DOHH2 (cell line): ENCODE data around the gene ANAPC16.
A peak's percentile ranks its signal among the peaks of the same experiment; 100 is the strongest.

Experiments used
- H3F3A ChIP-seq: fragments of 200-600 bp; sonication (generic), shearing (Covaris generic); 2 replicates; pipeline ENCODE4 v1.6.0; 2016; ENCODE audit warnings: antibody characterized with exemption, mild to moderate bottlenecking; ENCODE audit not compliant: control insufficient read depth, insufficient read depth
- H3K27ac ChIP-seq: fragments of 200-600 bp; sonication (generic); 2 replicates; pipeline ENCODE4 v1.5.1; 2014; ENCODE audit warnings: low read depth, mild to moderate bottlenecking, low read length, moderate library complexity
- H3K27me3 ChIP-seq: fragments of 200-600 bp; sonication (generic); 2 replicates; pipeline ENCODE4 v1.6.1; 2014; ENCODE audit warnings: mild to moderate bottlenecking, low read length, mixed read lengths; ENCODE audit not compliant: control insufficient read depth
- H3K36me3 ChIP-seq: fragments of 200-600 bp; sonication (generic); 2 replicates; pipeline ENCODE4 v1.6.1; 2014; ENCODE audit warnings: mild to moderate bottlenecking, low read length, moderate library complexity, mixed read lengths; ENCODE audit not compliant: control insufficient read depth
- H3K4me1 ChIP-seq: fragments of 200-600 bp; sonication (generic); 2 replicates; pipeline ENCODE4 v1.6.1; 2014; ENCODE audit warnings: mild to moderate bottlenecking, low read length, mixed read lengths; ENCODE audit not compliant: control insufficient read depth
- H3K4me2 ChIP-seq: fragments of 200-600 bp; sonication (generic); 2 replicates; pipeline ENCODE4 v1.6.0; 2014; ENCODE audit warnings: mild to moderate bottlenecking, low read length, moderate library complexity
- H3K4me3 ChIP-seq: fragments of 200-600 bp; sonication (generic); 2 replicates; pipeline ENCODE4 v1.5.1; 2014; ENCODE audit warnings: mild to moderate bottlenecking, low read length, mixed read lengths
- H3K79me2 ChIP-seq: fragments of 200-600 bp; sonication (generic); 2 replicates; pipeline ENCODE4 v1.6.1; 2014; ENCODE audit warnings: mild to moderate bottlenecking, low read length, mixed read lengths; ENCODE audit not compliant: control insufficient read depth
- H3K9me2 ChIP-seq: fragments of 200-600 bp; sonication (generic); replicated peaks from 2 replicates; pipeline ENCODE4 v1.6.1; 2014; ENCODE audit warnings: mild to moderate bottlenecking, low read length, mixed read lengths; ENCODE audit not compliant: control insufficient read depth
- H3K9me3 ChIP-seq: fragments of 200-600 bp; sonication (generic); 2 replicates; pipeline ENCODE4 v1.6.1; 2014; ENCODE audit warnings: antibody characterized with exemption, low read length, mixed read lengths; ENCODE audit not compliant: control insufficient read depth, insufficient read depth
- H4K20me1 ChIP-seq: fragments of 200-600 bp; sonication (generic); 2 replicates; pipeline ENCODE4 v1.6.0; 2014; ENCODE audit warnings: low read depth, mild to moderate bottlenecking, antibody characterized with exemption, low read length, moderate library complexity; ENCODE audit not compliant: control insufficient read depth, insufficient read depth
- CTCF ChIP-seq: fragments of 200-600 bp; sonication (generic); IDR thresholded peaks from one replicate; pipeline ENCODE4 v1.5.1; 2014; ENCODE audit warnings: antibody characterized with exemption, mild to moderate bottlenecking, low read depth, low read length; ENCODE audit not compliant: poor library complexity, severe bottlenecking
- EZH2phosphoT487 ChIP-seq: fragments of 200-600 bp; sonication (generic); IDR thresholded peaks from 2 replicates; pipeline ENCODE4 v1.6.1; 2017; ENCODE audit warnings: borderline replicate concordance, mild to moderate bottlenecking, antibody characterized with exemption, low read length, moderate library complexity, mixed read lengths

Gene ANAPC16

GRCh38 chr10:72241691-72242252 is 26.0 kb downstream of the ANAPC16 start:
- Histone ChIP-seq H3K4me1 (peaks cover 34% of the 10 kb centered on the region), H3F3A (peaks cover 14% of the 10 kb centered on the region), H3K27me3 (no peaks in the 10 kb centered on the region), H3K79me2 (no peaks in the 10 kb centered on the region), H3K4me3 (no peak overlapping the region), H3K4me2 (no peak overlapping the region), H3K9me3 (no peaks in the 10 kb centered on the region), H4K20me1 (no peaks in the 10 kb centered on the region), H3K36me3 (peaks cover 2% of the 10 kb centered on the region; the same call in 1 of the 2 replicates), H3K27ac (no peak overlapping the region), H3K9me2 (no peaks in the 10 kb centered on the region)
- TF ChIP-seq EZH2phosphoT487 (no peak), CTCF (no peak)

GRCh38 chr10:72242675-72243074 is 26.9 kb downstream of the ANAPC16 start:
- H4K20me1 ChIP-seq, result no peaks in the 10 kb centered on the region
- H3K4me3 ChIP-seq, result no peak overlapping the region
- H3K79me2 ChIP-seq, result no peaks in the 10 kb centered on the region
- no peak for TF ChIP-seq CTCF
- no peak for TF ChIP-seq EZH2phosphoT487
- H3K9me2 ChIP-seq, result no peaks in the 10 kb centered on the region
- peaks cover 43% of the 10 kb centered on the region for H3K4me1 ChIP-seq
- H3K27ac ChIP-seq, result no peak overlapping the region
- no peak overlapping the region for H3K4me2 ChIP-seq
- H3K9me3 ChIP-seq, result no peaks in the 10 kb centered on the region
- no peaks in the 10 kb centered on the region for H3K27me3 ChIP-seq
- no peaks in the 10 kb centered on the region for H3K36me3 ChIP-seq
- peaks cover 14% of the 10 kb centered on the region for H3F3A ChIP-seq

- H3K36me3 ChIP-seq, result no peaks in the 10 kb centered on the region
- no peak overlapping the region for H3K4me2 ChIP-seq
- no peaks in the 10 kb centered on the region for H3K79me2 ChIP-seq
- peaks cover 55% of the 10 kb centered on the region for H3K4me1 ChIP-seq
- peaks cover 25% of the 10 kb centered on the region for H3F3A ChIP-seq
- H3K27me3 ChIP-seq, result no peaks in the 10 kb centered on the region
- H3K4me3 ChIP-seq, result no peak overlapping the region
- H4K20me1 ChIP-seq, result no peaks in the 10 kb centered on the region
- peak; percentile 44 for TF ChIP-seq CTCF
- TF ChIP-seq EZH2phosphoT487, result no peak
- H3K9me2 ChIP-seq, result no peaks in the 10 kb centered on the region
- no peak overlapping the region for H3K27ac ChIP-seq
- H3K9me3 ChIP-seq, result no peaks in the 10 kb centered on the region
These were observed 28.1 kb downstream of the ANAPC16 start for GRCh38 chr10:72243822-72244437.
